Stimulated activated CD4-positive, alpha-beta T cell treated with anti-CD3 and anti-CD28 coated beads, Interleukin-1b, Interleukin-23, amount 100 ng/mL, for 1 hour (primary cell): ENCODE data around the gene SULT1A2.
"Not testable (repeated sequence)": the region's sequence is repeated elsewhere in the genome, so short reads cannot be mapped to it uniquely, and the experiment has no call there.

Source experiments
- DNase-seq, 2 donors: peaks; one replicate each; pipeline ENCODE4 v3.0.0-alpha.2; 2020; ENCODE audit warnings: low read depth in 2 of 2

The SULT1A2 gene

GRCh38 chr16:28609631-28610594, 13.1 kb upstream of the SULT1A2 start, which contains the start of gene SULT1A1:
SULT1A1 (minus strand) TSS chr16:28610044; CDS start chr16:28608855, 1,189 bp downstream.
- no peak for DNase-seq

DNA sequence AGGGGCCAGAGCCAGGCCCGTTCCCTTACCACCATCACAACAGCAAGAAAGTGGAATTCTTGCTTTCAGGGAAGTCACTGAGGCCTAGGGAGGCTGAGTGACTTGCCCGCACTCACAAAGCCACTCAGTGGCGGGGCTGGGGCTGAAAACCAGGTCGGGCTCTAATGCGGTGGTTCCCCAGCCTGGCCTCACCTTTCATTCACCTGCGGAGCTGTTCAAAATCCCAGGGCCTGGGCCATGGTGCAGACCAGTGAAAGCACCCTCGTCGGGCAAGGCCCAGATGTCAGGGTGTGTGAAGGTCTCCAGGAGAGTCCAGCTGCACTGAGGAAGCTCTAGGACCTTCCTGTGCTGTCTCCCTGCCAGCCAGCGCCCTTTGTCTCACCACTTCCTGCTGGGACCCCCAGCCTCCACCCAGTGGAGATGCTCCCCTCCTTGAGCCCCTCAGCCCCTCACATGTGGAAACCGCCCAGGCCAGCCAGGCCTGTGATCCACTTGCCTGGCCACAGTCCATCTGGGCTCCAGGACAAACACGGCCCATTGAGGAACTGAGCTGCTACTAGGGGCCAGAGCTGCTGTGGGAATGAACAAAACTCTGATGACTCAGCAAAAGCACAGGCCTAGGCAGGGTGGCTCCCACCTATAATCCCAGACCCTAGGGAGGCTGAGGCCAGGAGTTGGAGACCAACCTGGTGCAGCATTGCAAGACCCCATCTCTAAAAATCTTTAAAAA, 12.2 kb upstream of the SULT1A2 start:
- DNase-seq: not testable (repeated sequence)

- not testable (repeated sequence) for DNase-seq
These were observed 11.6 kb upstream of the SULT1A2 start for GRCh38 chr16:28608496-28608808.

DNA sequence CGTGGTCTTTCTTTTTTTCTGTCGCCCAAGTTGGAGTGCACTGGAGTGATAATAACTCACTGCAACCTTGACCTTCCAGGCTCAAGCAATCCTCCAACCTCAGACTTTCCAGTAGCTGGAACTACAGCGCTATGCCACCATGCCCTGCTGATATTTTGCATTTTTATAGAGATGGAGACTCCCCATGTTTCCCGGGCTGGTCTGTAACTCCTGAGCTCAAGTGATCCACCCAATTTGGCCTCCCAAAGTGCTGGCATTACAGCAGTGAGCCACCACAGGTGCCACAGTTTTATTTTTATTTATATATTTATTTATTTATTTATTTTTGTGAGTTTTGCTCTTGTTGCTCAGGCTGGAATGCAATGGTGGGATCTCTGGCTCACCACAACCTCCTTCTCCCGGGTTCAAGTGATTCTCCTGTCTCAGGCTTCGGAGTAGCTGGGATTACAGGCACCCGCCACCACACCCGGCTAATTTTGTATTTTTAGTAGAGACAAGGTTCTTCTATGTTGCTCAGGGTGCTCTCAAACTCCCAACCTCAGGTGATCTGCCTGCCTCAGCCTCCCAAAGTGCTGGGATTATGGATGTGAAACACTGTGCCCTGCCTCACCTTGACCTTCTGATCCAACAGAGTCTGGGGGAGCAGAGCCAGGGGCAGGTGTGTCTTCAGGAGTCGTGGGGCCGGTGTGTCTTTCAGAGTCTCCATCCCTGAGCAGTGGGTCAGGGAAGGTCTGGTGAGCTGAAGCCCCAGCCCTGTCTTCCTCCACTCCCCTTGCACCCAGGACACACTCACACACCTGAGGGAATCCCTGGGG, 11.0 kb upstream of the SULT1A2 start:
- DNase-seq: not testable (repeated sequence)

DNA sequence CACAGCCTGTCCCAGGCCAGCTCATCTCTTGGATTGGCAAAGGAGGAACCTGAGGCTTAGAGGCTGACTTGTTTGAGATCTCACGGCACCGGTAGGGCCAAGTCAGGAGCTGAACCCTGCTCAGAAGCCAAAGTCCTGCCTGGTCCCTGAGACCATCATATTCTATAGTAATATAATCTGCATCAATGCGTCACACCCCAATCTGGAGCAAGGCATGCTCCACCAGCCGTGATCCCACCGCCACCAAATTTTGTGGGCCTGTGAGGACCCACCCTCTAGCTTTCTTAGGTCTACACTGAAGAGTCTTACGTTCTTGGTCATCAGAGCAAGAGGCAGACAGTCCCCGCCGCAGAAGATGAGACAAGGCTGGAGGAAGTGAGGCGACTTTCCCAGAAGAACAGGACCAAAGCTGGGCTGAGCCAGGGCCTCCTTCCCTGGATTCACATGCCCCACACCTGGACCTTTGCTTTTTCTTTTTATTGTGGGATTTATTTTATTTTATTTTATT, 10.3 kb upstream of the SULT1A2 start:
- DNase-seq: no peak

DNA sequence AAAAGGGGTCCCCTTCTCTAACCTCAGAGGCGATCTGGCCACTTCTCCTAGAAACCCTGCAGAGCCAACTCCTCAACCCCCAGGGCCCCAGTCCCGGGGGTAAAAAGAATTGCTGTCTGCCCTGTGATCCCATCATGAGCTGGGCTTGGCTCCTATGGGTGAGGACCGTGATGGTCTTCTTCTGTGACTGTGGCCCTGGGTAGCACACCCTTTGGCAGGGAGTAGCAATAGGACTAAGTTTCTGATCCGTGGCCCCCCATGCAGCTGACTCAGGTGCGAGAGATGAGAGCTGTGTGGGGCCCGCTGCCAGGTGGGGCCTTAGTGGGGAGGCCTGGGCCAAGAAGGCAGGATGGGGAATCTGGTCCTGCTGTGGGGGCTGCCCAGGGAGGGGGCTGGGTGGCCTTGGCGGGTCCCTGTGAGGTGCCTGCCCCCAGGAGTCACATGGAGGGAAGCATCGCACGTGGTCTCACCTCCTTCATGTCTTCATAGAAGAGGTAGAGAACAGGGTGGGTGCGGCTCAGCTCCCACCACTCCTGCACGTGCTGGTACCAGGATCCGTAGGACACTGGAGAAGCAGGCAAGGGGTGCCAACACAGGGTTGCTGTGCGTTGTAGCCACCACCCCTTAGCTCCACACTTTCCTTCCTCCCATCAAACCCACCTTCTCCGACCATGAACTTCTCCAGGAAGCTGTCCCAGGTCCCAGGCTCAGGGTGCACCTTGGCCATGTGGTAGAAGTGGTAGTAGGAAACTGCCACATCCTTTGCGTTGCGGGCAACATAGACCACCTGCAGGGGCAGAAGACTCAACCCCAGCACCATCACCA, 9.7 kb upstream of the SULT1A2 start:
- no peak for DNase-seq

DNA sequence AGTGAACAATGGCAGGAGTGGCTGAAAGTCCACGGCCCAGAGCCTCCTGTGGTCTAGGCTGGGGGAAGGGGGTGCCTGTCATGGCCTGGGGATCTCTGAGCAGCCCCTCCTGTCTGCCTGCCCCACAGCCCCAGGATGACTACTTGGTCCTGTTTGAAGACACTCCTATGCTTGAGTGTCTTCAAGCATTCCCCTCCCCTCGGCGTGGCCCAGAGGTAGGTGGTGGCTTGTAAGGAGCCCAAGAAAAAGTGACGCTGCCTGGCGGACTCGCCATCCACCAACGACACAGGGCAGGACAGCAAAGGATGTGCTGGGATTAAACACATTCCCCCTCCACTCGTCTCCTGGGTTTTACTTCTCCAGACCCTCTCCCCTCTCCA, 7.3 kb upstream of the SULT1A2 start:
- no peak for DNase-seq

GRCh38 chr16:28603381-28604185, 6.7 kb upstream of the SULT1A2 start:
- no peak for DNase-seq

GRCh38 chr16:28602529-28602928, 5.7 kb upstream of the SULT1A2 start:
- DNase-seq: no peak

- not testable (repeated sequence) for DNase-seq
These were observed 5.2 kb upstream of the SULT1A2 start for GRCh38 chr16:28602062-28602461.

DNA sequence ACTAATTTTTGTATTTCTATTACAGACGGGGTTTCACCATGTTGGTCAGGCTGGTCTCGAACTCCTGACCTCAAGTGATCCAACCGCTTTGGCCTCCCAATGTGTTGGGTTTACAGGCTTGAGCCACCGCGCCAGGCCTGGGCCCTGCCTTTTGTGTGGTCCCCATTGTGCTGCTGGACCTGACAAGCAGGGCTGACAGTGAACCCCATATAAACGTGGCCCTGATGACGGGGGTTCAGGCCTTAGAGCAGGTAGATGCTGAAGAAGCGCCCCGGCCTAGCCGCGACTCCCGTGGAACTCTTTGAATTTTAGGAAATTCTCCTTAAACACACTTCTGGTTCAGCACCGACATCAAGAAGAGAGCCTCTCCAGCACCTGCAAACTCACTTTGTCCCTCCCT, 4.7 kb upstream of the SULT1A2 start:
- DNase-seq: not testable (repeated sequence)

- not testable (repeated sequence) for DNase-seq
These were observed 4.1 kb upstream of the SULT1A2 start for GRCh38 chr16:28600965-28601364.

DNA sequence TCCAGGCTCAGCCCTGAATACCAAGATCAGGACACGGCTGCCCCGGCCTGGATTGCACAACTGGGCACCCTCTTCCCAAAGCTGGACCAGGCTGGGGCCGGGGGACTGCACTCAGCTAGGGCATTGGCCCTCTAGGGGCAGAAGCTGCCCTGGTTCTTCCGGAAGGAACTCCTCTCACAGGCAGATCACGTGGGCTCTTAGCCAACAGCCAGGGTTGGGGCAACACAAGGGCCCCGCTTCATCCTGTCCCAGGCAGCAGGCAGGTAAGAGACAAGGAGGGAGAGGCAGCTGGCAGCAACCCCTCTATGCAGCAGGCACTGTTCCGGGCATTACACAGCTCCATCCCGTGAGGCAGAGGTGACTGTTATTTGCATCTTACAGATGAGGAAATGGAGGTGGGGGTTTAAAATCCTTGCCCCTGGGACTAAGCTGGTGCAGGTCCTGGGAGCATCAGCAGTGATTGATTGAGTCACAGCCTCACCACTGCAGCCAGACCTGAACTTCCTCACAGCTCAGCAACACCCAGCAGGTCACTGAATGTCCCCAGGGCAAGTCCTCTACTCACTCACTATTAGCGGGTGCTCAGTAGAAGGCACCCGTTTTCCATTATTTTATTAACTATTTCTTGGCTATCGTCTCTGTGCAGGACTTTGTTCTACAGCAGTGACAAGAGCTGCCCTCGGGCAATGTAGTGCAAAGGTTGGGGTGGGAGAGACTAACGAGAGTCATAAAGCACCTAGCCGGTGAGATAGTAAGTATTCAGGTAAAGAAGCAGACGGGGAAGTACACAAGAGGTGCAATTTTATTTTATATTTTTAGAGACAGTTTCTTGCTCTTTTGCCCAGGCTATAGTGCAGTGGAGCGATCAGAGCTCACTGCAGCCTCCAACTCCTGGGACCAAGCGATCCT, 2.8 kb upstream of the SULT1A2 start:
- DNase-seq: not testable (repeated sequence)

- no peak for DNase-seq
These were observed 927 bp upstream of the SULT1A2 start for GRCh38 chr16:28597692-28598261.

DNA sequence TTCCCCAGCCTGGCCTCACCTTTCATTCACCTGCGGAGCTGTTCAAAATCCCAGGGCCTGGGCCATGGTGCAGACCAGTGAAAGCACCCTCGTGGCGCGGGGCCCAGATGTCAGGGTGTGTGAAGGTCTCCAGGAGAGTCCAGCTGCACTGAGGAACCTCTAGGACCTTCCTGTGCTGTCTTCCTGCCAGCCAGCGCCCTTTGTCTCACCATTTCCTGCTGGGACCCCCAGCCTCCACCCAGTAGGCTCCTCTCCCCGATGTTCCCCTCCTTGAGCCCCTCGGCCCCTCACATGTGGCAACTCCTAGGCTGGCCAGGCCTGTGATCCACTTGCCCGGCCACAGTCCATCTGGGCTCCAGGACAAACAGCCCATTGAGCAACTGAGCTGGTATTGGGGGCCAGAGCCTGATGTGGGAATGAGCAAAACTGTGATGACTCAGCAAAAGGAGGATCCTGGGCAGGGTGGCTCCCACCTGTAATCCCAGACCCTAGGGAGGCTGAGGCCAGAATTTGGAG, 677 bp downstream of the SULT1A2 start:
- DNase-seq: no peak

DNA sequence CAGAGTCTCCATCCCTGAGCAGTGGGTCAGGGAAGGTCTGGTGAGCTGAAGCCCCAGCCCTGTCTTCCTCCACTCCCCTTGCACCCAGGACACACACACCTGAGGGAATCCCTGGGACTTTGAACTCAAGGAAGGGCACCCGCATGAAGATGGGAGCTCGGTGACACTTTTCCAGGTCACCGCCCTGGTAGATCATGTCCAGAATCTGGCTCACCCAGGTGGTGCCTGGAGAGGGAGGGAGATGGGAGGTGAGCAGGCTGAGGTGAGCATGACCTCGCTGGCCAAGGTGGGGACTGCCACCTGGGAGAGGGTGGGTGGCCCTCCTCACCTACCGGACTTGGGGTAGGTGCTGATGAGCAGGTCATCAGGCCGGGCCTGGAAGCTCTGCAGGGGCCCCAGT, 1.4 kb downstream of the SULT1A2 start:
- DNase-seq: not testable (repeated sequence)

GRCh38 chr16:28592979-28593553, 3.8 kb downstream of the SULT1A2 start:
- no peak for DNase-seq

DNA sequence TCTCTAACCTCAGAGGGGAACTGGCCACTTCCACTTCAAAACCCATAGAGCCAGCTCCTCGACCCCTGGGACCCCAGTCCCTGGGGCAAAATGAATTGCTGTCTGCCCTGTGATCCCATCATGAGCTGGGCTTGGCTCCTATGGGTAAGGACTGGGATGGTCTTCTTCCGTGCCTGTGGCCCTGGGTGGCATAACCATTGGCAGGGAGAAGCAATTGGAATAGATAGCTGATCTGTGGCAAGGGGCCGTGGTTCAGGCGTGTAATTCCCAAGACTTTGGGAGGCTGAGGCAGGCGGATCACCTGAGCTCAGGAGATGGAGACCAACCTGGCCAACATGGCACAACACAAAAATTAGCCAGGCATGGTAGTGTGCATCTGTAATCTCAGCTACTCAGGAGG, 4.3 kb downstream of the SULT1A2 start:
- DNase-seq: no peak
